GM19372 (cell line): ENCODE measurements around the gene SET.

Experiments used
- ATAC-seq: cut with Tn5 transposase; IDR thresholded peaks from one replicate; pipeline ENCODE4 v1.9.1; 2021; ENCODE audit warnings: mild to moderate bottlenecking, low read depth, moderate library complexity; ENCODE audit not compliant: unreplicated experiment

Gene SET

GRCh38 chr9:128727640-128728248, 38.7 kb downstream of the SET start:
- ATAC-seq: no peak

GRCh38 chr9:128728298-128728697, 39.3 kb downstream of the SET start:
- ATAC-seq: no peak

GRCh38 chr9:128729302-128729701, 40.3 kb downstream of the SET start:
- ATAC-seq: no peak

- no peak for ATAC-seq
Measured at GRCh38 chr9:128729766-128730517, 40.9 kb downstream of the SET start.

- ATAC-seq: no peak
Measured at GRCh38 chr9:128731093-128731492, 42.1 kb downstream of the SET start.

GRCh38 chr9:128731691-128732090, 42.7 kb downstream of the SET start:
- no peak for ATAC-seq

GRCh38 chr9:128732576-128732975, 43.6 kb downstream of the SET start:
- no peak for ATAC-seq

GRCh38 chr9:128733256-128733655, 44.2 kb downstream of the SET start:
- ATAC-seq: no peak

GRCh38 chr9:128735373-128735772, 46.4 kb downstream of the SET start:
- ATAC-seq: no peak

GRCh38 chr9:128742401-128742800, 53.4 kb downstream of the SET start:
- ATAC-seq: no peak

GRCh38 chr9:128743421-128743820, 54.4 kb downstream of the SET start:
- ATAC-seq: no peak
